Neural cell (in vitro differentiated cells): ENCODE measurements around the gene NCBP3. TPM values are rescaled to one million over a fixed set of nuclear protein-coding genes. Genes with fewer than 3 reads are reported as not detected.

Source experiments
- H2AFZ ChIP-seq: fragments of 200-600, 300-800 bp; sonication (generic), shearing (Covaris generic); 2 replicates; pipeline ENCODE4 v1.6.0; 2014; ENCODE audit warnings: low read depth, mild to moderate bottlenecking, antibody characterized with exemption, low read length, moderate library complexity
- H3F3A ChIP-seq: fragments of 200-600 bp; shearing (Covaris generic); 2 replicates; pipeline ENCODE4 v1.6.1; 2016; ENCODE audit warnings: mild to moderate bottlenecking, moderate library complexity, mixed read lengths, antibody characterized with exemption, low read length; ENCODE audit not compliant: insufficient read depth, poor library complexity, severe bottlenecking
- H3K27ac ChIP-seq: fragments of 200-600, 300-800 bp; sonication (generic), shearing (Covaris generic); 2 replicates; pipeline ENCODE4 v1.5.1; 2014; ENCODE audit warnings: mild to moderate bottlenecking, low read length, moderate library complexity
- H3K27me3 ChIP-seq: fragments of 300-800, 200-600 bp; sonication (generic), shearing (Covaris generic); 2 replicates; pipeline ENCODE4 v1.6.0; 2014; ENCODE audit warnings: mild to moderate bottlenecking, low read depth, low read length, moderate library complexity; ENCODE audit not compliant: insufficient read depth
- H3K36me3 ChIP-seq: fragments of 300-800, 200-600 bp; sonication (generic), shearing (Covaris generic); 2 replicates; pipeline ENCODE4 v1.5.1; 2014; ENCODE audit warnings: mild to moderate bottlenecking, antibody characterized with exemption, low read length, moderate library complexity; ENCODE audit not compliant: insufficient read depth
- H3K4me2 ChIP-seq: fragments of 300-800, 200-600 bp; sonication (generic), shearing (Covaris generic); 2 replicates; pipeline ENCODE4 v1.6.0; 2014; ENCODE audit warnings: mild to moderate bottlenecking, low read length
- H3K4me3 ChIP-seq: fragments of 300-800, 200-600 bp; sonication (generic), shearing (Covaris generic); 2 replicates; pipeline ENCODE4 v1.5.1; 2014; ENCODE audit warnings: mild to moderate bottlenecking, low read length, moderate library complexity
- H3K79me2 ChIP-seq: fragments of 200-600 bp; shearing (Covaris generic); replicated peaks from 2 replicates; pipeline ENCODE4 v1.6.0; 2014; ENCODE audit warnings: mild to moderate bottlenecking, low read length, moderate library complexity; ENCODE audit not compliant: insufficient read depth
- H3K9ac ChIP-seq: fragments of 300-800, 200-600 bp; sonication (generic), shearing (Covaris generic); 2 replicates; pipeline ENCODE4 v1.6.1; 2016; ENCODE audit warnings: mild to moderate bottlenecking, low read length, mixed read lengths
- H3K9me2 ChIP-seq: fragments of 200-600 bp; shearing (Covaris generic); 2 replicates; pipeline ENCODE4 v1.6.1; 2016; ENCODE audit warnings: mild to moderate bottlenecking, low read length, mixed read lengths; ENCODE audit not compliant: insufficient read depth
- H3K9me3 ChIP-seq: fragments of 200-600, 300-800 bp; sonication (generic), shearing (Covaris generic); 2 replicates; pipeline ENCODE4 v1.6.1; 2016; ENCODE audit warnings: mild to moderate bottlenecking, mixed run types, low read length, moderate library complexity, mixed read lengths
- H4K20me1 ChIP-seq: fragments of 200-600 bp; shearing (Covaris generic); 2 replicates; pipeline ENCODE4 v1.6.1; 2016; ENCODE audit warnings: mild to moderate bottlenecking, mixed run types; ENCODE audit not compliant: insufficient read depth
- EP300 ChIP-seq: fragments of 450-650 bp; conservative IDR thresholded peaks from 2 replicates; pipeline ENCODE4 v1.6.1; 2014; ENCODE audit warnings: antibody characterized with exemption, mild to moderate bottlenecking, moderate library complexity; ENCODE audit not compliant: poor library complexity, severe bottlenecking
- EZH2 ChIP-seq: fragments of 200-600, 300-800 bp; shearing (Covaris generic), sonication (generic); IDR thresholded peaks from 2 replicates; pipeline ENCODE4 v1.6.1; 2014; ENCODE audit warnings: antibody characterized with exemption, low read length, borderline replicate concordance, mild to moderate bottlenecking; ENCODE audit not compliant: insufficient read depth, poor library complexity, severe bottlenecking
- MXI1 ChIP-seq: fragments of 450-650 bp; conservative IDR thresholded peaks from 2 replicates; pipeline ENCODE4 v1.6.1; 2014; ENCODE audit warnings: antibody characterized with exemption, mild to moderate bottlenecking; ENCODE audit not compliant: poor library complexity, severe bottlenecking
- POLR2AphosphoS5 ChIP-seq: IDR thresholded peaks from 2 replicates; pipeline ENCODE4 v1.6.1; 2012
- RAD21 ChIP-seq: fragments of 450-650 bp; conservative IDR thresholded peaks from 2 replicates; pipeline ENCODE4 v1.6.1; 2014; ENCODE audit warnings: antibody characterized with exemption, mild to moderate bottlenecking, moderate library complexity
- REST ChIP-seq: IDR thresholded peaks from 2 replicates; pipeline ENCODE4 v1.6.1; 2012; ENCODE audit warnings: borderline replicate concordance
- SMC3 ChIP-seq: fragments of 450-650 bp; conservative IDR thresholded peaks from 2 replicates; pipeline ENCODE4 v1.6.1; 2014; ENCODE audit warnings: antibody characterized with exemption, mild to moderate bottlenecking, moderate library complexity; ENCODE audit not compliant: poor library complexity
- TAF1 ChIP-seq: IDR thresholded peaks from 2 replicates; pipeline ENCODE4 v1.6.1; 2012; ENCODE audit warnings: low read depth
- polyA plus RNA-seq: library from polyadenylated mRNA; depleted of rRNA; stranded (reverse); fragments of >200 nt; gene quantifications from 2 replicates; pipeline ENCODE4 v1.2.3, GENCODE V29; 2014
- TF ChIP-seq, protein P1 (sequence below): fragments of 450-650 bp; IDR thresholded peaks from 2 replicates; pipeline ENCODE4 v1.5.1; 2014; ENCODE audit warnings: antibody characterized with exemption, mild to moderate bottlenecking, moderate library complexity; ENCODE audit not compliant: poor library complexity, severe bottlenecking

NCBP3 gene
- polyA plus RNA-seq, 1 donor from 2014 or later: 132 TPM

DNA sequence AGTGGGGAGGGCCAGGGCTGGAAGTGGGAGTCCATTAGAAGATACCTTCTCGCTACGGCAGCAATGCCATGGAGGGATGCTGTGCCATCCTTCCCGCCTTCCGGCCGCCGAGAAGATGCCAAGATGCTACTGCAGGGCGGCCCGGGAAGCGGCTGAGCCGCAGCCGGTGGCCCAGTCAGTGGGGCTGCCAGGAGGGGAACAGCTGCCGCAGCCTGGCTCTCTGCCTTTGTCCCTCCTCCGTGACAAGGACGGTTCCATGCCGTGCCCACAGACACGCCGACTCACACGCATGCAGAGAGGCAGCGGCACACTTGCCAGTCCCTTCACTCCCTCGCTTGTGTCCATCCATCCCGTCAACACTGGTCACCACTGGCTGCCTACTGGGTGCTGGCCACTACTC lies 20.2 kb upstream of the NCBP3 start:
- no peak overlapping the region for H3K4me2 ChIP-seq
- no peaks in the 10 kb centered on the region for H3K9me2 ChIP-seq
- no peaks in the 10 kb centered on the region for H3K9me3 ChIP-seq
- no peak overlapping the region for H3K9ac ChIP-seq
- TF ChIP-seq SMC3: no peak
- no peak for TF ChIP-seq POLR2AphosphoS5
- no peak for TF ChIP-seq EP300
- no peak for TF ChIP-seq RAD21
- TF ChIP-seq REST: no peak
- TF ChIP-seq MXI1: no peak
- TF ChIP-seq, protein P1, sequence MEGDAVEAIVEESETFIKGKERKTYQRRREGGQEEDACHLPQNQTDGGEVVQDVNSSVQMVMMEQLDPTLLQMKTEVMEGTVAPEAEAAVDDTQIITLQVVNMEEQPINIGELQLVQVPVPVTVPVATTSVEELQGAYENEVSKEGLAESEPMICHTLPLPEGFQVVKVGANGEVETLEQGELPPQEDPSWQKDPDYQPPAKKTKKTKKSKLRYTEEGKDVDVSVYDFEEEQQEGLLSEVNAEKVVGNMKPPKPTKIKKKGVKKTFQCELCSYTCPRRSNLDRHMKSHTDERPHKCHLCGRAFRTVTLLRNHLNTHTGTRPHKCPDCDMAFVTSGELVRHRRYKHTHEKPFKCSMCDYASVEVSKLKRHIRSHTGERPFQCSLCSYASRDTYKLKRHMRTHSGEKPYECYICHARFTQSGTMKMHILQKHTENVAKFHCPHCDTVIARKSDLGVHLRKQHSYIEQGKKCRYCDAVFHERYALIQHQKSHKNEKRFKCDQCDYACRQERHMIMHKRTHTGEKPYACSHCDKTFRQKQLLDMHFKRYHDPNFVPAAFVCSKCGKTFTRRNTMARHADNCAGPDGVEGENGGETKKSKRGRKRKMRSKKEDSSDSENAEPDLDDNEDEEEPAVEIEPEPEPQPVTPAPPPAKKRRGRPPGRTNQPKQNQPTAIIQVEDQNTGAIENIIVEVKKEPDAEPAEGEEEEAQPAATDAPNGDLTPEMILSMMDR: no peak
- no peak for TF ChIP-seq TAF1
- TF ChIP-seq EZH2: no peak
- no peak overlapping the region for H3K4me3 ChIP-seq
- no peaks in the 10 kb centered on the region for H3F3A ChIP-seq
- no peak overlapping the region for H2AFZ ChIP-seq
- H4K20me1 ChIP-seq: no peaks in the 10 kb centered on the region
- H3K27me3 ChIP-seq: no peaks in the 10 kb centered on the region
- no peak overlapping the region for H3K27ac ChIP-seq
- H3K36me3 ChIP-seq: no peaks in the 10 kb centered on the region
- H3K79me2 ChIP-seq: no peaks in the 10 kb centered on the region

DNA sequence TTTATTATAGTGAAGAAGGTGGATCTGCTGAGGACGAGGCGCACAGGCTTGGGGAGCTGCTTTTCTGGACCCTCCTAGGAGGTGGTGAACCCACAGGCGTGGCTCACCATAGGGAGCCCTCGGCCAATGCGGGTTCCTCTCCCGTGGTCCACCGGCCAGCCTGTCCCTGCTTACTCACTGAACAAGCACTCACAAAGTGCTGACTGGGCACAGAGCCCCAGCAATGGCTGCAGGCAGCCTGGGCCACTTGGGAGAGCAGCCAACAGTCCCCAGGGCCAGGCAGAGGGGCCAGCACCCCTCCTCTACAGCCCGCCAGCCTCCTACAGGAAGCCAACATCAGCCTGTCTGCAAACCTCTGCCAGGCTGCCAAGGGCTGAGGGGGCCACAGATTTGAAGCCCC lies 19.1 kb upstream of the NCBP3 start:
- H4K20me1 ChIP-seq: no peaks in the 10 kb centered on the region
- H3K27ac ChIP-seq: no peak overlapping the region
- no peak overlapping the region for H2AFZ ChIP-seq
- H3K9me3 ChIP-seq: no peaks in the 10 kb centered on the region
- no peaks in the 10 kb centered on the region for H3K9me2 ChIP-seq
- no peak overlapping the region for H3K4me3 ChIP-seq
- no peaks in the 10 kb centered on the region for H3K79me2 ChIP-seq
- no peak for TF ChIP-seq TAF1
- no peak for TF ChIP-seq MXI1
- TF ChIP-seq, protein P1: no peak
- TF ChIP-seq EZH2: no peak
- no peak for TF ChIP-seq REST
- no peak for TF ChIP-seq RAD21
- TF ChIP-seq POLR2AphosphoS5: no peak
- no peak for TF ChIP-seq EP300
- no peak for TF ChIP-seq SMC3
- H3K36me3 ChIP-seq: no peaks in the 10 kb centered on the region
- H3K9ac ChIP-seq: no peak overlapping the region
- H3K27me3 ChIP-seq: no peaks in the 10 kb centered on the region
- no peak overlapping the region for H3K4me2 ChIP-seq
- H3F3A ChIP-seq: no peaks in the 10 kb centered on the region
